ENCODE measurements around the gene ACAA2. TPM values are rescaled to one million over a fixed set of nuclear protein-coding genes. Genes with fewer than 3 reads are reported as not detected.
"Not testable (repeated sequence)": the region's sequence is repeated elsewhere in the genome, so short reads cannot be mapped to it uniquely, and the experiment has no call there.

ACAA2 gene
- total RNA-seq, 1 experiment from 2014 or later: 33.7 TPM

DNA sequence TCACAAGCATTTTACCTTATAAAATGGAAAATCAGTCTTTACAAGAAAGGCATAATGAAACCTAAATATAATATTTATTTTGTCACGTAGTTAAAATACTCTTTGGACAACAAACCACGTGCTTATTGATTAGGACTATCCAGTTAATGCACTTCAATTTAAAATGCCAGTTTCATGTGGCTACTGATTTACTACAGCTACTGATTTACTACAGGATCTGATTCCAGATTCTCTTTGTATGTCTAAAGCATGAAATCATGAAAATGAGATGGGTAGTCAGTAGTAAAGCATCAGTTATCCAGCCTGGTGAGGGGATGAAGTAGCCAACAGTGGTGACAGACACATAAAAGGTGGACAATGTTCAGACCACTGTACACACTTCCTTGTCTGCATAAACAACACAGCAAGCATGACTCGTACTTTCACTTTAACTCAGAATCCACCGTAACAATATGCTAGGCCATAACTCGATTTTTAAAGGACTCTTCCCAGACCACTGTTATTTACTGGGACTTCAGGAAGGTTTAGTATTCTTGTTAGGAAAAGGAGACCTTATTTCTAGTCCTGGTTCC lies 24.9 kb downstream of the ACAA2 start:
- Histone ChIP-seq H4K20me1 (ENCODE audit: insufficient read depth) (no peaks in the 10 kb centered on the region), H3K4me2 (peak overlapping the region; percentile 60), H3F3A (ENCODE audit: insufficient read depth, low read depth) (no peaks in the 10 kb centered on the region), H2AFZ (peak overlapping the region; percentile 77), H3K27me3 (ENCODE audit: insufficient read depth, low read depth) (no peaks in the 10 kb centered on the region), H3K36me3 (ENCODE audit: low read depth) (0 out of 2 replicates have a peak, but pooled peaks cover 9% of the 10 kb centered on the region), H3K9me3 (ENCODE audit: insufficient read depth, low read depth) (no peaks in the 10 kb centered on the region), H3K9me2 (ENCODE audit: insufficient read depth) (no peaks in the 10 kb centered on the region), H3K4me3 (peak overlapping the region; percentile 15; the same call in 1 of the 2 replicates), H3K4me1 (replicated peaks; ENCODE audit: insufficient read depth) (peaks cover 15% of the 10 kb centered on the region), H3K27ac (peak overlapping the region; percentile 56), H3K79me2 (ENCODE audit: low read depth) (no peaks in the 10 kb centered on the region)
- no TSS peak for BruUV-seq (replicated peaks)
- DNase-seq: peak in 1 of 2 experiments; percentile 49
- ChIA-PET POLR2A (ENCODE audit: unreplicated experiment) (no interaction called here), CTCF (no interaction called here)
- TF ChIP-seq EZH2 (IDR thresholded peaks at IDR 0.05; ENCODE audit: low read depth): no peak
- TF ChIP-seq, protein P1, sequence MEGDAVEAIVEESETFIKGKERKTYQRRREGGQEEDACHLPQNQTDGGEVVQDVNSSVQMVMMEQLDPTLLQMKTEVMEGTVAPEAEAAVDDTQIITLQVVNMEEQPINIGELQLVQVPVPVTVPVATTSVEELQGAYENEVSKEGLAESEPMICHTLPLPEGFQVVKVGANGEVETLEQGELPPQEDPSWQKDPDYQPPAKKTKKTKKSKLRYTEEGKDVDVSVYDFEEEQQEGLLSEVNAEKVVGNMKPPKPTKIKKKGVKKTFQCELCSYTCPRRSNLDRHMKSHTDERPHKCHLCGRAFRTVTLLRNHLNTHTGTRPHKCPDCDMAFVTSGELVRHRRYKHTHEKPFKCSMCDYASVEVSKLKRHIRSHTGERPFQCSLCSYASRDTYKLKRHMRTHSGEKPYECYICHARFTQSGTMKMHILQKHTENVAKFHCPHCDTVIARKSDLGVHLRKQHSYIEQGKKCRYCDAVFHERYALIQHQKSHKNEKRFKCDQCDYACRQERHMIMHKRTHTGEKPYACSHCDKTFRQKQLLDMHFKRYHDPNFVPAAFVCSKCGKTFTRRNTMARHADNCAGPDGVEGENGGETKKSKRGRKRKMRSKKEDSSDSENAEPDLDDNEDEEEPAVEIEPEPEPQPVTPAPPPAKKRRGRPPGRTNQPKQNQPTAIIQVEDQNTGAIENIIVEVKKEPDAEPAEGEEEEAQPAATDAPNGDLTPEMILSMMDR (conservative IDR thresholded peaks at IDR 0.05): no peak
- intact Hi-C loops (cut with micrococcal nuclease; ENCODE audit: unreplicated experiment): no loop called here

DNA sequence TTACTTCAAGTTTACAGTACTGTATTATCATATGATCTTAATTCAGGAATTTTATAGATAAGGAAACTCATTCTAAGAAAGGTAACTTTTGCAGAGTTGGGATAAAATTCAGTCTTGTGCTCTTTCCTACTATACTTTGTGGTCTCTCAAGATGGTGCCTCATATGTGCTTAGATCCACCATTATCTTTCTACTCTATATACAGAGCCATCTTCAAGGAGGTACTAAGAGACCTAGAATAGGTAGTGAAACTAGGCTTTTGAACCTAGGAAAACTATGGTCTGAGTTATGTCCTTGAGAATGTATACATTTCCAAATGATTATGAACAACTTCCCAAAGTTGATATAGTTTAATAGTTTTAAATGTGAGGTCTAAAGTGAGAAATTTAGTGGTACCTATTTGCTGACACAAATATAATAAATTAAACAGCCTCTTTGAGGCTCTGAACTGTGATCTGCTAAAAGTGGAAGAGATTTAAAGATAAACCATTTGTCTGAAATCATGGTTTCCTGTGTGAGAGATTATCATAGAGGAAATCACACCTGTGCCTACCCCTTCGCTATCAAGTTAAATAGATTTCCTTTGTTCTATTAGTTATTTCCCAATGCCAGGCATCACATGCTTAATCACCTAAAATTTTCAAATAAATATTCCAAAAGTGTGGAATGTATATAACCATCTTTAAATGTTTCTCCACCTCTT lies 27.2 kb downstream of the ACAA2 start:
- no peak for TF ChIP-seq EZH2 (IDR thresholded peaks at IDR 0.05; ENCODE audit: low read depth)
- TF ChIP-seq, protein P1 (conservative IDR thresholded peaks at IDR 0.05): no peak
- H3K27me3 ChIP-seq (ENCODE audit: insufficient read depth, low read depth): no peaks in the 10 kb centered on the region
- H3K9me3 ChIP-seq (ENCODE audit: insufficient read depth, low read depth): no peaks in the 10 kb centered on the region
- H3K9me2 ChIP-seq (ENCODE audit: insufficient read depth): no peaks in the 10 kb centered on the region
- no peaks in the 10 kb centered on the region for H4K20me1 ChIP-seq (ENCODE audit: insufficient read depth)
- intact Hi-C loops (cut with micrococcal nuclease; ENCODE audit: unreplicated experiment): no loop called here
- no peak overlapping the region for H3K4me2 ChIP-seq
- no peaks in the 10 kb centered on the region for H3F3A ChIP-seq (ENCODE audit: insufficient read depth, low read depth)
- CTCF ChIA-PET: no interaction called here
- H3K4me1 ChIP-seq (replicated peaks; ENCODE audit: insufficient read depth): peaks cover 15% of the 10 kb centered on the region
- 0 out of 2 replicates have a peak, but pooled peaks cover 6% of the 10 kb centered on the region for H3K36me3 ChIP-seq (ENCODE audit: low read depth)
- BruUV-seq (replicated peaks): no TSS peak
- no peak overlapping the region for H2AFZ ChIP-seq
- DNase-seq: no peak
- H3K27ac ChIP-seq: no peak overlapping the region
- POLR2A ChIA-PET (ENCODE audit: unreplicated experiment): no interaction called here
- no peak overlapping the region for H3K4me3 ChIP-seq
- H3K79me2 ChIP-seq (ENCODE audit: low read depth): no peaks in the 10 kb centered on the region

DNA sequence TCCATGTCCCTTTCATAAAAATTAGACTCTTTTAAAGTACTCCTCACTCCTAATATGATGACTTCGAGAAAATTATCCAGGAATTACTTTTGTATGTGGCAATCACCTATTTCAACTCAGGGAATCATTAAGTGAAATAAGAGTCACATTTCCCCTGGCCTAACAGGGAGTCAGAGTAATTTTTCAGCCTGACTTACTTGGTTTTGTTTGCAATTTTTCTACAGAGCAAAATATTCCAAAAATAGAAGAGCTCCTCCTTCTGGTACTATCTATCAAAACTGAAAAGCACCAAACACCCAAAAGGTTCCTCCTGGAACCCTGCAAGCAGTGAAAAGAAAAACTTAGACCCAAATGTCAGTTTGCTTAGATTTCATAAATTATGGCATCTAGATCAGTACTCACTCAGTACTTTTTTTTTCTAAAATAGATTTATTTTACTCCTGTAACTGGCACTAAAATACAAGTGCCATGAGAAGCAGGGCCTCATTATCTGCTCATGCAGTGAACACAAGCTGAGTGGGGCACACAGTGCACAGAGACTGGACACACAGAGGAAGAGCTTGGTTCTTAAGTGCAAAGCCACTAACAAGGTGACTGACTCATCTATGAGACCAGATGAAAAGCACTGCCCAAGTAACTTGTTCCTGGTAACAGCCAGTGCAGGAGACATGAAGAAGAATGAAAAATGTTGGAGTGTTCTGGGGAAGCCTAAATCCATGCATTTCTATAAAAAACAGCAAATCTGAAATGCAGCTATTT lies 28.7 kb downstream of the ACAA2 start:
- no TSS peak for BruUV-seq (replicated peaks)
- Histone ChIP-seq H2AFZ (no peak overlapping the region), H3K9me2 (ENCODE audit: insufficient read depth) (no peaks in the 10 kb centered on the region), H3F3A (ENCODE audit: insufficient read depth, low read depth) (no peaks in the 10 kb centered on the region), H3K79me2 (ENCODE audit: low read depth) (no peaks in the 10 kb centered on the region), H3K27me3 (ENCODE audit: insufficient read depth, low read depth) (no peaks in the 10 kb centered on the region), H3K4me3 (no peak overlapping the region), H3K27ac (no peak overlapping the region; the same call in 1 of the 2 replicates), H4K20me1 (ENCODE audit: insufficient read depth) (no peaks in the 10 kb centered on the region), H3K9me3 (ENCODE audit: insufficient read depth, low read depth) (no peaks in the 10 kb centered on the region), H3K4me2 (no peak overlapping the region), H3K36me3 (ENCODE audit: low read depth) (0 out of 2 replicates have a peak, but pooled peaks cover 6% of the 10 kb centered on the region), H3K4me1 (replicated peaks; ENCODE audit: insufficient read depth) (peaks cover 15% of the 10 kb centered on the region)
- TF ChIP-seq EZH2 (IDR thresholded peaks at IDR 0.05; ENCODE audit: low read depth): no peak
- TF ChIP-seq, protein P1 (conservative IDR thresholded peaks at IDR 0.05): peak; percentile 56
- POLR2A ChIA-PET (ENCODE audit: unreplicated experiment): interaction anchor here (0.6 kb wide), 1 partner anchor 50 kb away, joined by 3 read pairs; no protein-coding TSS in a partner anchor
- intact Hi-C loops (cut with micrococcal nuclease; ENCODE audit: unreplicated experiment): no loop called here
- CTCF ChIA-PET: interaction anchor here (0.6 kb wide), 1 partner anchor 12 kb away, joined by 3 read pairs; no protein-coding TSS in a partner anchor
- DNase-seq: no peak

DNA sequence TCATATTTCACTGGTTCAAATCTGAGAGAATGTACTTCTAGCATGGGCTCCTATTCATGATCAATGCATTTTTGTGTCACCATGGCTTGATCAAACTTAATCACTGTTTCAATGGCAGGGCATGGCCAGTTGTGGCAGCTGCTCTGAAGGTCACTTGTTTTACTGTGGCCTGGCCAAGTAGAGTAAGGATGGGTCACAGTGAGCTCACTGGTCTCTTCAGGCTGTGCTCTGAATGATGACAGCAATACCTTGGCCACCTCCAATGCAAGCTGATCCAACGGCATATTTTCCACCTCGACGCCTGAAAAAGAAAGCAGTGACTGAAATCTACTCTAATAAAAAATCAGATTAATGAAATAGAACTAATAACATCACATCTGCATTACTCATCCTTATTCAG lies 29.7 kb downstream of the ACAA2 start:
- H3K9me3 ChIP-seq (ENCODE audit: insufficient read depth, low read depth); H3K4me2 ChIP-seq; H3K9me2 ChIP-seq (ENCODE audit: insufficient read depth); BruUV-seq (replicated peaks); H3F3A ChIP-seq (ENCODE audit: insufficient read depth, low read depth); H4K20me1 ChIP-seq (ENCODE audit: insufficient read depth); H3K27ac ChIP-seq; POLR2A ChIA-PET (ENCODE audit: unreplicated experiment); DNase-seq; H3K27me3 ChIP-seq (ENCODE audit: insufficient read depth, low read depth); H3K4me3 ChIP-seq; intact Hi-C loops (cut with micrococcal nuclease; ENCODE audit: unreplicated experiment); H3K79me2 ChIP-seq (ENCODE audit: low read depth); H3K36me3 ChIP-seq (ENCODE audit: low read depth); CTCF ChIA-PET; H2AFZ ChIP-seq: not testable (repeated sequence)
- H3K4me1 ChIP-seq (replicated peaks; ENCODE audit: insufficient read depth): peaks cover 12% of the 10 kb centered on the region

All from PC-9 (cell line).